SU-DHL-6 (cell line): ENCODE measurements around the gene PDE8B.

Experiments used
- H2AFZ ChIP-seq: fragments of 200-600 bp; sonication (generic); 2 replicates; pipeline ENCODE4 v1.6.1; 2014; ENCODE audit warnings: low read depth, mild to moderate bottlenecking, moderate library complexity, mixed read lengths, antibody characterized with exemption, low read length; ENCODE audit not compliant: severe bottlenecking
- H3F3A ChIP-seq: fragments of 200-600 bp; shearing (Covaris generic); 2 replicates; pipeline ENCODE4 v1.6.0; 2016; ENCODE audit warnings: antibody characterized with exemption, mild to moderate bottlenecking; ENCODE audit not compliant: insufficient read depth
- H3K27ac ChIP-seq: fragments of 200-600 bp; sonication (generic); 2 replicates; pipeline ENCODE4 v1.5.1; 2016; ENCODE audit warnings: low read depth, mild to moderate bottlenecking, low read length, moderate library complexity, mixed read lengths
- H3K27me3 ChIP-seq: fragments of 200-600 bp; sonication (generic), shearing (Covaris generic); 2 replicates; pipeline ENCODE4 v1.6.0; 2014; ENCODE audit warnings: mild to moderate bottlenecking, low read length
- H3K36me3 ChIP-seq: fragments of 200-600 bp; sonication (generic); 2 replicates; pipeline ENCODE4 v1.6.1; 2014; ENCODE audit warnings: mild to moderate bottlenecking, low read length, mixed read lengths
- H3K4me2 ChIP-seq: fragments of 300-600, 200-600 bp; shearing (Covaris generic), sonication (generic); 2 replicates; pipeline ENCODE4 v1.6.0; 2014; ENCODE audit warnings: low read length, low read depth, mild to moderate bottlenecking; ENCODE audit not compliant: poor library complexity, severe bottlenecking
- H3K4me3 ChIP-seq: fragments of 200-600 bp; sonication (generic); 2 replicates; pipeline ENCODE4 v1.5.1; 2014; ENCODE audit warnings: antibody characterized with exemption, low read length, mild to moderate bottlenecking, mixed read lengths; ENCODE audit not compliant: insufficient read depth, poor library complexity, severe bottlenecking
- H3K79me2 ChIP-seq: fragments of 200-600 bp; sonication (generic); 2 replicates; pipeline ENCODE4 v1.6.1; 2014; ENCODE audit warnings: mild to moderate bottlenecking, low read length, moderate library complexity; ENCODE audit not compliant: insufficient read depth
- H3K9ac ChIP-seq: fragments of 200-600 bp; sonication (generic); 2 replicates; pipeline ENCODE4 v1.7.0; 2014; ENCODE audit warnings: mild to moderate bottlenecking, low read length
- H3K9me2 ChIP-seq: fragments of 200-600 bp; sonication (generic); replicated peaks from 2 replicates; pipeline ENCODE4 v1.6.1; 2014; ENCODE audit warnings: low read length; ENCODE audit not compliant: insufficient read depth
- H3K9me3 ChIP-seq: fragments of 200-600 bp; sonication (generic); 2 replicates; pipeline ENCODE4 v1.6.1; 2014; ENCODE audit warnings: low read length, mixed read lengths; ENCODE audit not compliant: insufficient read depth
- H4K20me1 ChIP-seq: fragments of 200-600 bp; sonication (generic); 2 replicates; pipeline ENCODE4 v1.6.1; 2014; ENCODE audit warnings: low read depth, mild to moderate bottlenecking, antibody characterized with exemption, low read length, moderate library complexity, mixed read lengths
- CTCF ChIP-seq: fragments of 200-600 bp; sonication (generic); IDR thresholded peaks from one replicate; pipeline ENCODE4 v1.5.1; 2017; ENCODE audit warnings: antibody characterized with exemption, mild to moderate bottlenecking, low read length, moderate library complexity; ENCODE audit not compliant: insufficient read depth, poor library complexity, severe bottlenecking
- EZH2phosphoT487 ChIP-seq: fragments of 200-600 bp; sonication (generic), shearing (Covaris generic); conservative IDR thresholded peaks from 2 replicates; pipeline ENCODE4 v1.6.1; 2018; ENCODE audit warnings: mild to moderate bottlenecking, antibody characterized with exemption, low read length, moderate library complexity, mixed read lengths

The PDE8B gene

GRCh38 chr5:77398896-77399295 is 188.4 kb downstream of the PDE8B start:
- no peak overlapping the region for H3K9ac ChIP-seq
- no peaks in the 10 kb centered on the region for H3K27me3 ChIP-seq
- no peak for TF ChIP-seq CTCF
- no peak for TF ChIP-seq EZH2phosphoT487
- H3K27ac ChIP-seq: no peak overlapping the region
- H3K36me3 ChIP-seq: no peaks in the 10 kb centered on the region
- no peak overlapping the region for H3K4me3 ChIP-seq
- no peaks in the 10 kb centered on the region for H3K79me2 ChIP-seq
- no peaks in the 10 kb centered on the region for H4K20me1 ChIP-seq
- no peaks in the 10 kb centered on the region for H3K9me2 ChIP-seq
- H2AFZ ChIP-seq: no peak overlapping the region
- H3K4me2 ChIP-seq: no peak overlapping the region
- H3F3A ChIP-seq: no peaks in the 10 kb centered on the region
- H3K9me3 ChIP-seq: no peaks in the 10 kb centered on the region

GRCh38 chr5:77400645-77401044 is 190.2 kb downstream of the PDE8B start:
- Histone ChIP-seq H3K36me3 (no peaks in the 10 kb centered on the region), H3F3A (no peaks in the 10 kb centered on the region), H3K27me3 (no peaks in the 10 kb centered on the region), H3K79me2 (no peaks in the 10 kb centered on the region), H3K4me3 (no peak overlapping the region), H3K9me3 (no peaks in the 10 kb centered on the region), H3K9me2 (no peaks in the 10 kb centered on the region), H3K9ac (no peak overlapping the region), H3K27ac (no peak overlapping the region), H4K20me1 (no peaks in the 10 kb centered on the region), H2AFZ (no peak overlapping the region), H3K4me2 (no peak overlapping the region)
- TF ChIP-seq CTCF (no peak), EZH2phosphoT487 (no peak)

- H3K79me2 ChIP-seq: no peaks in the 10 kb centered on the region
- no peaks in the 10 kb centered on the region for H3K36me3 ChIP-seq
- H3K9me3 ChIP-seq: no peaks in the 10 kb centered on the region
- no peak overlapping the region for H3K9ac ChIP-seq
- TF ChIP-seq CTCF (no peak), EZH2phosphoT487 (no peak)
- no peak overlapping the region for H3K4me2 ChIP-seq
- no peaks in the 10 kb centered on the region for H3K9me2 ChIP-seq
- H3K27ac ChIP-seq: no peak overlapping the region
- H2AFZ ChIP-seq: no peak overlapping the region
- H3K27me3 ChIP-seq: no peaks in the 10 kb centered on the region
- no peak overlapping the region for H3K4me3 ChIP-seq
- no peaks in the 10 kb centered on the region for H3F3A ChIP-seq
- no peaks in the 10 kb centered on the region for H4K20me1 ChIP-seq
Observed at GRCh38 chr5:77402796-77403195, 192.3 kb downstream of the PDE8B start.
